HL-60 (cell line): ENCODE data around the gene GNAT2.

Experiments
- POLR2AphosphoS5 ChIP-seq: IDR thresholded peaks from 2 replicates; pipeline ENCODE4 v1.6.1; 2012; ENCODE audit warnings: low read depth
- TF ChIP-seq, protein P1 (sequence below): IDR thresholded peaks from one replicate; pipeline ENCODE4 v1.5.1; 2011; ENCODE audit warnings: low read length, control low read depth, inconsistent platforms; ENCODE audit not compliant: insufficient read depth

DNA sequence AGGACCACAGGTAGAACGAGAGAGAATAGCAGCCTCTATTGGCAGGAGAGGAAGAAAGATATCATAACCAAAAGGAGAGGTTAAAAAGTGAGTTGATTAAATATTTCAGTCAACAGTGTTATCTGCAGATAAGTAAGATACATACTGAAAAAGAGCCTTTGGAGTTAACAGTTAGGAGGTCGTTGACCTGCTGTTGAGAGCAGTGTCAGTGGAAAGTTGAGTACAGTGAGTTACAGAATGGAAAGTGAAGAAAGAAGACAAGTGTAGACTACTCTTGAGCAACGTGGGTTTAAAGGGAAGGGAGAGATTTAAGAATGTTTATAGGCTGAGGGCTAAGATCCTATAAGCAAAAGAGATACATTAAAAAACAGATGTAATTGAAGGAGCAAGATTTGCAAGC is 30.2 kb downstream of the GNAT2 start:
- TF ChIP-seq, protein P1, sequence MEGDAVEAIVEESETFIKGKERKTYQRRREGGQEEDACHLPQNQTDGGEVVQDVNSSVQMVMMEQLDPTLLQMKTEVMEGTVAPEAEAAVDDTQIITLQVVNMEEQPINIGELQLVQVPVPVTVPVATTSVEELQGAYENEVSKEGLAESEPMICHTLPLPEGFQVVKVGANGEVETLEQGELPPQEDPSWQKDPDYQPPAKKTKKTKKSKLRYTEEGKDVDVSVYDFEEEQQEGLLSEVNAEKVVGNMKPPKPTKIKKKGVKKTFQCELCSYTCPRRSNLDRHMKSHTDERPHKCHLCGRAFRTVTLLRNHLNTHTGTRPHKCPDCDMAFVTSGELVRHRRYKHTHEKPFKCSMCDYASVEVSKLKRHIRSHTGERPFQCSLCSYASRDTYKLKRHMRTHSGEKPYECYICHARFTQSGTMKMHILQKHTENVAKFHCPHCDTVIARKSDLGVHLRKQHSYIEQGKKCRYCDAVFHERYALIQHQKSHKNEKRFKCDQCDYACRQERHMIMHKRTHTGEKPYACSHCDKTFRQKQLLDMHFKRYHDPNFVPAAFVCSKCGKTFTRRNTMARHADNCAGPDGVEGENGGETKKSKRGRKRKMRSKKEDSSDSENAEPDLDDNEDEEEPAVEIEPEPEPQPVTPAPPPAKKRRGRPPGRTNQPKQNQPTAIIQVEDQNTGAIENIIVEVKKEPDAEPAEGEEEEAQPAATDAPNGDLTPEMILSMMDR: no peak
- no peak for TF ChIP-seq POLR2AphosphoS5
